Endothelial cell of umbilical vein (primary cell): ENCODE data around the gene CNOT6.

Experiments
- CTCF ChIP-seq, 2 donors: IDR thresholded peaks; 1 replicate in 1 of 2; 2 replicates in 1 of 2; pipeline ENCODE4 v1.5.1; 2011; ENCODE audit warnings: low read length in 2 of 2, mild to moderate bottlenecking in 2 of 2, moderate library complexity in 2 of 2, control low read depth in 1 of 2, inconsistent platforms in 1 of 2, low read depth in 1 of 2; ENCODE audit not compliant: insufficient read depth in 1 of 2; ENCODE audit errors: extremely low read depth in 1 of 2
- EZH2 ChIP-seq: IDR thresholded peaks from 2 replicates; pipeline ENCODE4 v1.6.1; 2012; ENCODE audit warnings: borderline replicate concordance, low read depth, mild to moderate bottlenecking, moderate library complexity, low read length, inconsistent platforms; ENCODE audit not compliant: severe bottlenecking
- FOS ChIP-seq: IDR thresholded peaks from 2 replicates; pipeline ENCODE4 v1.6.1; 2011; ENCODE audit warnings: mild to moderate bottlenecking, low read length, moderate library complexity, borderline replicate concordance; ENCODE audit not compliant: insufficient read depth
- GATA2 ChIP-seq: IDR thresholded peaks from 2 replicates; pipeline ENCODE4 v1.7.0; 2011; ENCODE audit warnings: low read depth, mild to moderate bottlenecking, moderate library complexity, mixed read lengths, low read length; ENCODE audit not compliant: insufficient read length, insufficient read depth
- JUN ChIP-seq: IDR thresholded peaks from 2 replicates; pipeline ENCODE4 v1.6.1; 2011; ENCODE audit warnings: borderline replicate concordance, low read depth; ENCODE audit not compliant: insufficient read length, insufficient read depth
- MAX ChIP-seq: IDR thresholded peaks from 2 replicates; pipeline ENCODE4 v1.6.1; 2011; ENCODE audit not compliant: insufficient read depth, insufficient read length
- MYC ChIP-seq: IDR thresholded peaks from one replicate; pipeline ENCODE4 v1.6.1; 2011; ENCODE audit warnings: mild to moderate bottlenecking, low read depth, low read length
- POLR2A ChIP-seq: IDR thresholded peaks from 2 replicates; pipeline ENCODE4 v1.6.1; 2012; ENCODE audit warnings: low read depth, mild to moderate bottlenecking, control low read depth, low read length
- POLR2AphosphoS5 ChIP-seq: IDR thresholded peaks from 2 replicates; pipeline ENCODE4 v1.6.1; 2012; ENCODE audit warnings: low read depth, mild to moderate bottlenecking, control low read depth, low read length, moderate library complexity; ENCODE audit not compliant: insufficient read depth

GRCh38 chr5:180469586-180469865 lies 24.7 kb upstream of the CNOT6 start:
- no peak for TF ChIP-seq CTCF (IDR thresholded peaks at IDR 0.05; ENCODE audit: extremely low read depth in 1 of 2, insufficient read depth in 1 of 2, low read depth in 1 of 2, low read length in 2 of 2)
- no peak for TF ChIP-seq MAX
- TF ChIP-seq POLR2A: no peak
- no peak for TF ChIP-seq POLR2AphosphoS5
- TF ChIP-seq JUN: no peak
- no peak for TF ChIP-seq EZH2
- no peak for TF ChIP-seq MYC
- no peak for TF ChIP-seq GATA2
- no peak for TF ChIP-seq FOS
